ENCODE measurements around the gene NUDT1. TPM values are rescaled to one million over a fixed set of nuclear protein-coding genes. Genes with fewer than 3 reads are reported as not detected.

NUDT1 gene
- total RNA-seq, 1 experiment from 2014 or later = 117 TPM

DNA sequence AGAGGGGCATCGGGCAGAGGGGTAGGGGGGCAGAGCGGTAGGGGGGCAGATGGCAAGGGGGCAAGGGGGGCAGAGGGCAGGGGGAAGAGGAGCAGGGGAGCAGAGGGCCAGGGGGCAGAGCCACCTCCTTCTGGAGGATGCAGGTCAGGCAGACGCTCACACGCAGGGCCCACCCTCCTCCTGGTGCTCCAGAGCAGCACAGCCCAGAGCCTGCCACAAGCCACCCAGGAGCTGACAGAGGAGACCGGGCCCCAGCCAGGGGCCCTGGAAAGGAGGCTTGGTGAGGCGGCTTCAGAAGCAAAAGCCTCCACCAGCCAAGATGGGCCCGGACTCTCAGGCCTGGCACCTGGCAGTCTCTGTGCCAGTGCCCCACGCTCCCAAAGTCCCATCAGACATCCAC, 22.4 kb upstream of the NUDT1 start:
- no peaks in the 10 kb centered on the region for H3K4me1 ChIP-seq (ENCODE audit: insufficient read depth, low read length, poor library complexity, severe bottlenecking)
- BruUV-seq (replicated peaks) = no TSS peak
- H3K9me3 ChIP-seq (ENCODE audit: low read depth, low read length, poor library complexity, severe bottlenecking) = no peaks in the 10 kb centered on the region
- CTCF ChIA-PET = interaction anchor here (0.5 to 0.8 kb wide), 2 partner anchors 59 to 1035 kb away, joined by 5 to 8 read pairs; no protein-coding TSS in a partner anchor
- TF ChIP-seq CTCF (conservative IDR thresholded peaks at IDR 0.05; ENCODE audit: low read depth, low read length) = no peak
- TF ChIP-seq EZH2 (IDR thresholded peaks at IDR 0.05; ENCODE audit: borderline replicate concordance, low read depth, low read length, poor library complexity, severe bottlenecking) = no peak
- peaks cover 45% of the 10 kb centered on the region for H3K36me3 ChIP-seq (ENCODE audit: insufficient read depth, low read length, poor library complexity, severe bottlenecking)
- H3K27me3 ChIP-seq (replicated peaks; ENCODE audit: insufficient read depth, low read depth, low read length, poor library complexity) = no peaks in the 10 kb centered on the region
- no peak for DNase-seq (ENCODE audit: low spot score)
- H3K27ac ChIP-seq (ENCODE audit: low read depth, low read length, poor library complexity, severe bottlenecking) = no peak overlapping the region
- POLR2A ChIA-PET (ENCODE audit: low non-redundant PET) = interaction anchor here (0.6 kb wide), 1 partner anchor 833 kb away, joined by 4 read pairs; no protein-coding TSS in a partner anchor
- H3K4me3 ChIP-seq (ENCODE audit: low read depth, low read length, poor library complexity, severe bottlenecking) = no peak overlapping the region
- intact Hi-C loops (cut with micrococcal nuclease; ENCODE audit: unreplicated experiment) = no loop called here

DNA sequence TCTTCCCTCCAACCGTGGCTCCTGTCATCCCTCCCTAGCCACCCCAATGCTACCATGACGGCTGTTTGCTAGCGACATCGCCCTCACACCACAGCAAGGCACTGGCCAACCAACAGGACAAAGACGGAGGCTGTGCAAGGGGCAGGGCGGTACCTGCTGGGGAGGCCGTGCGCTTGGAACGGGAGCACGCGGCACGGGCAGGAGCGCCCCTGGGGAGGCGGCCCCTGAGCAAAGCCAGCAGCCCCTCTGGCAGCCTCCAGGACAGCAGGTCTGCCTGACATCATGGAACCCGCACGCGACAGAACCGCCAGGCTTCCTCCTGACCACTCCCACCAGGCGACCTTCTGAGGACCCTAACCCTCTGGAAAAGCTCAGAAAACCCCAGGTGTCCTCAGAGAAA, 22.0 kb upstream of the NUDT1 start:
- intact Hi-C loops (cut with micrococcal nuclease; ENCODE audit: unreplicated experiment) = no loop called here
- no TSS peak for BruUV-seq (replicated peaks)
- TF ChIP-seq CTCF (conservative IDR thresholded peaks at IDR 0.05; ENCODE audit: low read depth, low read length) = no peak
- TF ChIP-seq EZH2 (IDR thresholded peaks at IDR 0.05; ENCODE audit: borderline replicate concordance, low read depth, low read length, poor library complexity, severe bottlenecking) = no peak
- Histone ChIP-seq H3K4me3 (ENCODE audit: low read depth, low read length, poor library complexity, severe bottlenecking) (no peak overlapping the region), H3K4me1 (ENCODE audit: insufficient read depth, low read length, poor library complexity, severe bottlenecking) (no peaks in the 10 kb centered on the region), H3K36me3 (ENCODE audit: insufficient read depth, low read length, poor library complexity, severe bottlenecking) (peaks cover 50% of the 10 kb centered on the region), H3K9me3 (ENCODE audit: low read depth, low read length, poor library complexity, severe bottlenecking) (no peaks in the 10 kb centered on the region), H3K27me3 (replicated peaks; ENCODE audit: insufficient read depth, low read depth, low read length, poor library complexity) (no peaks in the 10 kb centered on the region), H3K27ac (ENCODE audit: low read depth, low read length, poor library complexity, severe bottlenecking) (no peak overlapping the region)
- ChIA-PET CTCF (no interaction called here), POLR2A (ENCODE audit: low non-redundant PET) (interaction anchor here (0.6 kb wide), 1 partner anchor 833 kb away, joined by 4 read pairs; no protein-coding TSS in a partner anchor)
- no peak for DNase-seq (ENCODE audit: low spot score)

GRCh38 chr7:2220506-2220905, 21.5 kb upstream of the NUDT1 start:
- ChIA-PET CTCF (no interaction called here), POLR2A (ENCODE audit: low non-redundant PET) (no interaction called here)
- Histone ChIP-seq H3K27ac (ENCODE audit: low read depth, low read length, poor library complexity, severe bottlenecking) (no peak overlapping the region), H3K36me3 (ENCODE audit: insufficient read depth, low read length, poor library complexity, severe bottlenecking) (peaks cover 51% of the 10 kb centered on the region), H3K4me3 (ENCODE audit: low read depth, low read length, poor library complexity, severe bottlenecking) (no peak overlapping the region), H3K4me1 (ENCODE audit: insufficient read depth, low read length, poor library complexity, severe bottlenecking) (no peaks in the 10 kb centered on the region), H3K27me3 (replicated peaks; ENCODE audit: insufficient read depth, low read depth, low read length, poor library complexity) (no peaks in the 10 kb centered on the region), H3K9me3 (ENCODE audit: low read depth, low read length, poor library complexity, severe bottlenecking) (no peaks in the 10 kb centered on the region)
- TF ChIP-seq EZH2 (IDR thresholded peaks at IDR 0.05; ENCODE audit: borderline replicate concordance, low read depth, low read length, poor library complexity, severe bottlenecking) (no peak), CTCF (conservative IDR thresholded peaks at IDR 0.05; ENCODE audit: low read depth, low read length) (no peak)
- no peak for DNase-seq (ENCODE audit: low spot score)
- intact Hi-C loops (cut with micrococcal nuclease; ENCODE audit: unreplicated experiment) = no loop called here
- BruUV-seq (replicated peaks) = no TSS peak

All from A673 (cell line).